ENCODE measurements around the gene ETV1. TPM values are rescaled to one million over a fixed set of nuclear protein-coding genes. Genes with fewer than 3 reads are reported as not detected.

ETV1 gene
- 0.31 TPM for total RNA-seq

DNA sequence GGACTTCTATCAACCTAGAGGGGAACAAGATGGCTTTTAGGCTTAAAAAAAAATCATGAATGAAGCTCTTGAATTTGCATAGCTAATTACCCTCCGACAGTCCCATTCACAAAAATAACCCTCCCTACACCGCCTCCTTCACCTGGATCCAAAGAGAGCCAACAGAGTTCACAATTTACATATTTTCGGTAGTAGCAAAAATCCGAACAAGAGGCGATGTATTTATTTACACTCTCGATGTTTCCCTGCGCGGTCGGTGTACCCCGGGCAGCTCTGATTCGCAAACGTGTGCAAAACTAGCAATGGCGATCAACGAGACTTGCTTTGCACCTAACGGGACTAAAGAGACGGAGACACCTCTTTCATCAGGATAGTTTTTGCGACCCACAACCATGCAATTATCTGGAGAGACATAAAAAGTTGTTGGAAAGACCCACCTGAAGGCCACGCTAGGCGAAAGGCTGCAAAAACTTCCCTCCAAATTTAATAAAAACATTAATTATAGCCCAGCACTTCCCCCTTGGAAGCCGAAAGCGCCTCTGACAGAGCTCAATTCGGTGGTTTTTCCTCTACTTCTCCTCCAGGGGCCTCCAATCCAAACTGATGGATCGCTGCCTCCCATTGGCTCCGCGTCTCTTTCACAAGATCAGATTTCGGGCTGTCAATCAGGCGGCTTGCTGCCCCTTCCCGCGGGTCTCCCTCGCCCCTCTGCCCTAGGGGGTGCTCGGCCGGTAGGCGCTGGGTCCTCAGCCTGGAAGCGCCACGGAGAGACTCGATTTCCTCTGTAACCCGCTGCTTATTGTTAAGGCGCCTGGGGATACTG, at the start of gene ETV1:
Gene ETV1, minus strand, starts transcription at position 541 of the 823 bp plus-strand sequence. CDS start 614 bp downstream, outside the sequence.
- H3K9me3 ChIP-seq (ENCODE audit: low read depth, low read length), result no peaks in the 10 kb centered on the region
- peaks cover 35% of the 10 kb centered on the region for H3K27me3 ChIP-seq (ENCODE audit: insufficient read depth, low read length)
- peaks cover 29% of the 10 kb centered on the region for H3K4me1 ChIP-seq (ENCODE audit: insufficient read depth, low read length)
- H3K4me3 ChIP-seq (ENCODE audit: low read length), result peak within 1 kb of the TSS; percentile 40

DNA sequence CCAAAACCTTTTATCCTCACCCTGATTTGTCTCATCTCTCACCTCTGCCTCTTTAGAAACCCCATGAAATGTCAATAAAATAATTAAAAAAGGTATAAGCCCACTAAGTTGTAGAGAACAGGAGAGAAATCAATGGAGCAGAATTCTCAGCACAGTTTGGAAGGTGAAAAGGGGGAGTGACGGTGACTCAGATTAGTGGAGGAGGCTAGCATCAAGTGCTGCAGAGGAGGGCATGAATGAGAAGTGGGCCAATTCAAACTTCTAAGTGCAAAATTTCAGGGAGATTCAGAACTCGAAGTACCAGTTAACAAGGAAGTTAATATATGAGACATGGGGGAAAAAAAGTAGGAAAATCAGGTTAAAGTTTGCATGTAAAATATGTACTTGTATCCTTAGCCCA, 34.9 kb upstream of the ETV1 start:
- H3K4me3 ChIP-seq (ENCODE audit: low read length), result no peak overlapping the region
- H3K4me1 ChIP-seq (ENCODE audit: insufficient read depth, low read length), result no peaks in the 10 kb centered on the region
- no peaks in the 10 kb centered on the region for H3K9me3 ChIP-seq (ENCODE audit: low read depth, low read length)
- no peaks in the 10 kb centered on the region for H3K27me3 ChIP-seq (ENCODE audit: insufficient read depth, low read length)

DNA sequence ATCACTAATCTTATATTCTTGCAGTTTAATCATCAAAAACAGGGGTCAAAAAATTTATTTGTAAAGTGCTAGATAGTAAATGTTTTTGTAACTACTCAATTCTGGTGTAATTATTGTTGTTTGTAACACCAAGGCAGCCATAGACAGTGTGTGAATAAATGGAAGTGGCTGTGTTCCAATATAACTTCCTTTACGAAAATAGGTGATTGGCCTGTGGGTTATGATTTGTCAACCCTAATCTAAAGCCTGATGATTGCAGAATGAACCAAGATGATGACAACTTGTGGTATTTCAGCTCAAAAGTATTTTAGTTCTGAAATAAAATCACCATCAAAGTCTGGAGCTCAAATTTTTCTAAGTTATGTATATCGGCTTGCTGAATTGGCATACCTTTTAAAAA, 34.4 kb upstream of the ETV1 start:
- H3K9me3 ChIP-seq (ENCODE audit: low read depth, low read length), result no peaks in the 10 kb centered on the region
- H3K4me3 ChIP-seq (ENCODE audit: low read length), result no peak overlapping the region
- H3K27me3 ChIP-seq (ENCODE audit: insufficient read depth, low read length), result no peaks in the 10 kb centered on the region
- no peaks in the 10 kb centered on the region for H3K4me1 ChIP-seq (ENCODE audit: insufficient read depth, low read length)

DNA sequence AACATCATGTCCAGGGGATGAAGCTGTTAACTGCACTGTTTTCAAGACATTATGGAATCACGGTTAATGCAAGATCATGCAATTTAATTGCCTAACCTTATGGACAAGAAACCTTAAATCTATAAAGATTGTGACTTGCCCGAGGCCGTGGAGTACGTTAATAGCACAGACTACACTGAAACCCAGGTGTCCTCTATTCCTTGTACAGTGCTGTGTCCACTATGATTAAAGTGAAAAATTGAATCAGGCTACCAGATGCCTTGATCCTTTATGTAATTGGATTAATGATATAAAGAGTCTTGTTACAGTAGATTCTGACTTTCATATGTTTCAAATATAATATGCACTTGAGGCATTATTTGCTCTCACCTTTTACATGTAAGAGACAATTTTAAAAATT, 33.9 kb upstream of the ETV1 start:
- no peaks in the 10 kb centered on the region for H3K27me3 ChIP-seq (ENCODE audit: insufficient read depth, low read length)
- H3K9me3 ChIP-seq (ENCODE audit: low read depth, low read length), result no peaks in the 10 kb centered on the region
- H3K4me3 ChIP-seq (ENCODE audit: low read length), result no peak overlapping the region
- no peaks in the 10 kb centered on the region for H3K4me1 ChIP-seq (ENCODE audit: insufficient read depth, low read length)

DNA sequence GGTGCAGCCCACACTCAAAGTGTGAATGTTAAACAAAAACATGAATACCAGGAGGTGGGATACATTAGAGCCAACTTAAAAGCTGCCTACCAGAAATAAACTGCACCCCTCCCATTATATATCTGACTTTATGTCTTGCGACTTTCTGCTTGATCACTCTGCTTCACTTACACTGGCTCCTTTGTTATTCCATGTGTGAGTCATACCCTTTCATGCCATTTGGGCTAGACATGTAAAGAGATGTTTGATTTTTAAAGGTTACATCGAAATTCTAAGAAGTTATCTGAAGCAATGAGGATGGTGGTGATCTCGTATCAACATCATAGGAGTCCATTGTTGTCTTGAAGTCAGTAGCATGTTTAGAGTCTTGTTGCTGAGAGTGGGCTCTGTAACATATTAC, 31.6 kb upstream of the ETV1 start:
- no peaks in the 10 kb centered on the region for H3K4me1 ChIP-seq (ENCODE audit: insufficient read depth, low read length)
- no peak overlapping the region for H3K4me3 ChIP-seq (ENCODE audit: low read length)
- H3K9me3 ChIP-seq (ENCODE audit: low read depth, low read length), result no peaks in the 10 kb centered on the region
- H3K27me3 ChIP-seq (ENCODE audit: insufficient read depth, low read length), result no peaks in the 10 kb centered on the region

DNA sequence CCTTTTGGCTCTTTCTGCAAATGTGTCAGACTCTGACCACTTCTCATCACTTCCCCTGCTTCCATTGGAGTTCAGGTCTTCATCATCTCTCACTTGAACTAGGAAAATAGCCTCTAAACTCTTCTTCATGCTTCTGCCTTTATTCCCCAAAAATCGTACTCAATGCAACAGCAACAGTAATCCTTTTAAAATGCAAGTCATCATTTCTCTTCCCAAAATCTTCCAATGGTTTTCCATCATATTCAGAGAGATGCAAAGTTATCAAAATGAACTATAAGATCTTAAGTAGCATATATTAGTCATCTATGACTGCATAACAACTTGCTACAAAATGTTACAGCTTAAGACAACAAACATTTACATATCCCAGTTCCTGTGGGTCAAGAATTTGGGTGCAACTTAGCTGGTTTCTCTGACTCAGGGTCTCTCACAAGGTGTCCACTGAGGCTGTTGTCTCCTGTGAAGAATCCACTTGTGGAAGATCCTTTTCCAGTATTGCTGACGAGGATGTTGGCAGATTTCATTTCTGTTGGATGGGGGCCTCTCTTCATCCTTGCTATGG, 31.0 kb upstream of the ETV1 start:
- Histone ChIP-seq H3K27me3 (ENCODE audit: insufficient read depth, low read length) (no peaks in the 10 kb centered on the region), H3K4me3 (ENCODE audit: low read length) (no peak overlapping the region), H3K4me1 (ENCODE audit: insufficient read depth, low read length) (no peaks in the 10 kb centered on the region), H3K9me3 (ENCODE audit: low read depth, low read length) (no peaks in the 10 kb centered on the region)

DNA sequence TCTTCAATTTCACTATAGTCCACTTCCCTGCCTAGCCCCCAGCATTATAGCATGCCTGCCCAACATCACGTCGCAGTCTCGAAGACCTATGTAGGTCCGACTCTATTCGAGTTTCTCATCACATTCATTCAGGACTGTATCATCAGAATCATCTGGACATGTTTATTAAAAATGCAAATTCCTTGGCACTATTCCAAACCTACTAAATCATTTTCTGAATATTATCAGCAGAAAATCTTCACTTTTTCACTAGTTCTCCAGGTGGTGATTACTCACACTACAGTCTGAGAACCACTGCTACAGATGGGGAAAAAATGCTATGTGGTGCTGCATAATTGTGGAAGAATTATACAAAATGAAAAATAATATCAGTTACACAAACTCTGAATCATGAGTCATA, 29.3 kb upstream of the ETV1 start:
- Histone ChIP-seq H3K4me1 (ENCODE audit: insufficient read depth, low read length) (no peaks in the 10 kb centered on the region), H3K27me3 (ENCODE audit: insufficient read depth, low read length) (no peaks in the 10 kb centered on the region), H3K9me3 (ENCODE audit: low read depth, low read length) (no peaks in the 10 kb centered on the region), H3K4me3 (ENCODE audit: low read length) (no peak overlapping the region)

DNA sequence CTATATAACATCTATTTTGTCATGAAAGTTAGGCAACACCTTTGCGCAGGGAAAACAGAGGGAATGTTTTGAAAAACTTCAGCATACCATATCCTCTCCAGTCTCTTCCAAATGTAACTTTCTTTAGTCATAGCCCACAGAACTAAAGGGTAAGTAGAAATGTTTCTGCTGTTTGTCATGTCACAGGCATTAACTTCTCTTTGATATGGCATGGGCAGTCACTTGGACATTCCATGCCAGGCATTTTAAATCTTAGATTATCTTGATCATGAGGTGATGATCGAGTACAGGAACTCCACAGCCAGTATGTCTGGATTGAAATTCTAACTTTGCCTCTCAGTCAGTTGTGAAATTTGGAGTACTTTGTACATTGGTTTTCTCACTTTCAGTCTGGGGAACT, 27.5 kb upstream of the ETV1 start:
- H3K4me3 ChIP-seq (ENCODE audit: low read length), result no peak overlapping the region
- H3K4me1 ChIP-seq (ENCODE audit: insufficient read depth, low read length), result no peaks in the 10 kb centered on the region
- no peaks in the 10 kb centered on the region for H3K9me3 ChIP-seq (ENCODE audit: low read depth, low read length)
- H3K27me3 ChIP-seq (ENCODE audit: insufficient read depth, low read length), result no peaks in the 10 kb centered on the region

DNA sequence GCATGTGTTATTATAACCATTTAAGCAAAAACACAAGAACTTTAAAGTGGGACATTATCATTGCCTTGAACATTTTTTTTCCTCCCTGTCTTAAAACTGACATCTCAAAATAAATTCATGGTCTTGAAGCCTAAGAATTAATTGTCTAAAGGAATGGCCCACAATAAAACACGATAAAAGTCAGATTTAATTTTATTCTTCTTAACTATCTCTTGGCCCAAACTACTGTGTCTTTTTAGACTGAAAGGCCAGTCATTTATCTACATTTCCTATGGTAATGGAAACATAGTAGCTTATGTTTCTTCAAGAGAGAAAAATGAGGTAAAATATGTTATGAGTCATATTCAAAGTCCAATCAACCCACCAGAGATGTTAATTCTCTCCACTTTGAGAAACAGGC, 24.4 kb upstream of the ETV1 start:
- H3K27me3 ChIP-seq (ENCODE audit: insufficient read depth, low read length), result no peaks in the 10 kb centered on the region
- no peaks in the 10 kb centered on the region for H3K4me1 ChIP-seq (ENCODE audit: insufficient read depth, low read length)
- no peak overlapping the region for H3K4me3 ChIP-seq (ENCODE audit: low read length)
- no peaks in the 10 kb centered on the region for H3K9me3 ChIP-seq (ENCODE audit: low read depth, low read length)

DNA sequence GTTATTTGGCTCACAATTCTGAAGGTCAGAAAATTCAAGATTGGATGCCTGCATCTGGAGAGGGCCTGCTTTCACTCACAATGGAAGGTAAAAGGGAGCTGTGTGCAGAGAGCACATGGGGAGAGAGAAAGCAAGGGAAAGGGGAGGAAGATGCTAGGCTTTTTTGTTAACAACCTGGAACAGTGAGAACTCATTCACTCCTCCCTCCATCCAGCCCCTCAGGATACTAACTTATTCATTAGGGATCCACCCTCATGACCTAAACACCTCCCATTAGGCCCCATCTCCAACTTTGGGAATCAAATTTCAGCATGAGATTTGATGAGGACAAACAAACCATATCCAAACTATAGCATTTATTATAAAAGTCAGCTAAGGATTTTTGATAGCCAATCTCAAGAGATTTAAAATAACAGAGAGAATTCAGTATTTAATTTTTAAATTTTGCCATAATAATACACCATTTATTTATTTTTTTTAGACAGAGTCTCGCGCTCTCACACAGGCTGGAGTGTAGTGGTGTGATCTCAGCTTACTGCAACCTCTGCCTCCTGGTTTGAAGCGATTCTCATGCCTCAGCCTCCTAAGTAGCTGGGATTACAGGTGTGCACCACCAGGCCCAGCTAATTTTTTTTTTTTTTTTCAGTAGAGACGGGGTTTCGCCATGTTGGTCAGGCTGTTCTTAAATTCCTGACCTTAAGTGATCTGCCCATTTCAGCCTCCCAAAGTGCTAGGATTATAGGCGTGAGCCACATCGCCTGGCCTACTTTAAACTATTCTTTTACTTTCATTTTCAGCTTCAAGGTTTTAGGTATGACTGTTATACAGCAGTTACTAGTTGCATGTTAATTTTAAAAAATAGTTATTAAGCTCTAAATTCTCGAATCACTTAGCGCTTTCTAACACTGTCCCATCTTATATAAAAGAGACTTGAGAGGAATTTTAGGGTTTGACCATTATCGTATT, 20.3 kb upstream of the ETV1 start:
- Histone ChIP-seq H3K4me1 (ENCODE audit: insufficient read depth, low read length) (no peaks in the 10 kb centered on the region), H3K4me3 (ENCODE audit: low read length) (no peak overlapping the region), H3K9me3 (ENCODE audit: low read depth, low read length) (no peaks in the 10 kb centered on the region), H3K27me3 (ENCODE audit: insufficient read depth, low read length) (no peaks in the 10 kb centered on the region)

DNA sequence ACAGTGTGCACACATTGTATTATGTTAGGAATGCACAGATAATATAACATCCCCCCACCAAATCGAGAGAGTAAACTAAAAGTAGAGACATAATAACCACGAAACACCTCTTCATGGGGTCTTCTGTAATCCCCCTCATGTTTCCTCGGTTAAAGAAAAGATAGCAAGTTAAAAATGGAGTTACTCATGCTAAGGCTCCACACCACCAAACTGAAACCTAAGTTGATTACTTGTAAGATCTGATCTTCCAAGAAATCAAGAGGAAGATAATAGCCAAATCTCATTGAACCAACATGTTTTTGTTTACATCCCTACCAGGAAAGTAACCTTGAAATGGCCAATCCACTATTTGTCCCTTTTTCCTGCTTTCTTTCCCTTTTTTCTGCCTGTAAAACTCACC, 11.7 kb upstream of the ETV1 start:
- H3K4me1 ChIP-seq (ENCODE audit: insufficient read depth, low read length), result no peaks in the 10 kb centered on the region
- H3K4me3 ChIP-seq (ENCODE audit: low read length), result no peak overlapping the region
- no peaks in the 10 kb centered on the region for H3K27me3 ChIP-seq (ENCODE audit: insufficient read depth, low read length)

DNA sequence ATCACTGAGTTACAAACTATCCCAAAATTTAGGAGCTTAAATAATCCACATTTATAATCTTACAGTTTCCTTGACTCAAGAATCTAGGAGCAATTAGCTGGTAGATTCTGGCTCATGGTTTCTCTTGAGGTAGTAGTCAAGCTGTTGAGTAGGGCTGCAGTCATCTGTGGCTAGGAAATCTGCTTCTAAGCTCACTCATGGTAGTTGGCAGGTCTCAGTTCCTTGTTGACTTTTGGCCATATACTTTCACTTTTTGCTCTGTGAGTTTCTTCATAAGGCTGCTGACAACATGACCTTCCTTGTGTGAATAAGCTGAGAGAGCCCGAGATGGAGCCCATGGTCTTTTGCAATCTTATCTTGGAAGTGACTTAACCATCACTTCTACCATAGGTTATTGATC, 10.8 kb upstream of the ETV1 start:
- Histone ChIP-seq H3K9me3 (ENCODE audit: low read depth, low read length) (no peaks in the 10 kb centered on the region), H3K4me1 (ENCODE audit: insufficient read depth, low read length) (no peaks in the 10 kb centered on the region), H3K27me3 (ENCODE audit: insufficient read depth, low read length) (no peaks in the 10 kb centered on the region), H3K4me3 (ENCODE audit: low read length) (no peak overlapping the region)

More for the DNA sequence above, 11.7 kb upstream of the ETV1 start:
- H3K9me3 ChIP-seq (ENCODE audit: low read depth, low read length), result no peaks in the 10 kb centered on the region

DNA sequence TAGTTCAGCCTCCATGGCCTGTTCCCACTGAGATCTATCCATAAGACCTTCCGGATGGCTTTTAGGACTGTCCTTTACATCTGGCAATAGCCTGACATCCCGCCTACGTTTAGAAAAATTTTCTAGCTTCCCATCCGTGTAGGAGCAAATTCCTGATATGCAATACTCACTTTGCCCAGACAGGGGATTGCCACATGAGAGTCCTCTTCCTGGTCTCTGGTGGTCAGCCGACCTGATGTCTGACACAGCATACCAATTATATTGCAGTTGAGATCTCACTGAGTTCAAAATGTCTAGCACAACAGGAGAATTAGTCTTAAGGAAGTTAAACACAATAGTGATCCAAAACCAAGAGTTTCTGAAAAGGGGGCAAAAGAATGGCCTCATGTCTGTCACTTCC, 9.4 kb upstream of the ETV1 start:
- H3K9me3 ChIP-seq (ENCODE audit: low read depth, low read length), result no peaks in the 10 kb centered on the region
- H3K4me1 ChIP-seq (ENCODE audit: insufficient read depth, low read length), result no peaks in the 10 kb centered on the region
- no peaks in the 10 kb centered on the region for H3K27me3 ChIP-seq (ENCODE audit: insufficient read depth, low read length)
- no peak overlapping the region for H3K4me3 ChIP-seq (ENCODE audit: low read length)

DNA sequence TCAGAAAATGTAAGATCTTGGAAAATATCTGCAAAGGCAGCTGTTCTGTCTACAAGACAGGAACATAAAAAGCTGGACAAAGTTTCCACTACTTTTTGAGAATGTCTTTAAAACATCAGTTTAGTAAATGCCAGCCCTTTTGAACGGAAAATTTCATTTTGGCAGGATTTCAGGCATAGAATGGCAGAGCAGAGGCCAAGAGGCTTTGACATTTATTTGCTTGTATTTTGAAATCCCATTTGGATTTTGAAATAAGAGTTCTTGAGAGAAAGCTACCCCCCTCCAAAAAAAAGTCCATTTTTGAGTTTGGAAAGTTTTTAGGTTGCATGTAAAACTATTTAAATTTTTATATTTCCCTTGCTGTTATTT, 3.1 kb upstream of the ETV1 start:
- Histone ChIP-seq H3K9me3 (ENCODE audit: low read depth, low read length) (no peaks in the 10 kb centered on the region), H3K27me3 (ENCODE audit: insufficient read depth, low read length) (peaks cover 23% of the 10 kb centered on the region), H3K4me1 (ENCODE audit: insufficient read depth, low read length) (peaks cover 29% of the 10 kb centered on the region), H3K4me3 (ENCODE audit: low read length) (no peak overlapping the region)

Data from mononuclear cell (primary cell).